ENCODE data around the gene MRPS10.

- TF ChIP-seq, protein P1, sequence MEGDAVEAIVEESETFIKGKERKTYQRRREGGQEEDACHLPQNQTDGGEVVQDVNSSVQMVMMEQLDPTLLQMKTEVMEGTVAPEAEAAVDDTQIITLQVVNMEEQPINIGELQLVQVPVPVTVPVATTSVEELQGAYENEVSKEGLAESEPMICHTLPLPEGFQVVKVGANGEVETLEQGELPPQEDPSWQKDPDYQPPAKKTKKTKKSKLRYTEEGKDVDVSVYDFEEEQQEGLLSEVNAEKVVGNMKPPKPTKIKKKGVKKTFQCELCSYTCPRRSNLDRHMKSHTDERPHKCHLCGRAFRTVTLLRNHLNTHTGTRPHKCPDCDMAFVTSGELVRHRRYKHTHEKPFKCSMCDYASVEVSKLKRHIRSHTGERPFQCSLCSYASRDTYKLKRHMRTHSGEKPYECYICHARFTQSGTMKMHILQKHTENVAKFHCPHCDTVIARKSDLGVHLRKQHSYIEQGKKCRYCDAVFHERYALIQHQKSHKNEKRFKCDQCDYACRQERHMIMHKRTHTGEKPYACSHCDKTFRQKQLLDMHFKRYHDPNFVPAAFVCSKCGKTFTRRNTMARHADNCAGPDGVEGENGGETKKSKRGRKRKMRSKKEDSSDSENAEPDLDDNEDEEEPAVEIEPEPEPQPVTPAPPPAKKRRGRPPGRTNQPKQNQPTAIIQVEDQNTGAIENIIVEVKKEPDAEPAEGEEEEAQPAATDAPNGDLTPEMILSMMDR (IDR thresholded peaks at IDR 0.05) = no peak
- no peak for TF ChIP-seq POLR2A (IDR thresholded peaks at IDR 0.05)
These were observed 25.4 kb upstream of the MRPS10 start for GRCh38 chr6:42243046-42243445.
